ENCODE results near the gene VSTM2B.

DNA sequence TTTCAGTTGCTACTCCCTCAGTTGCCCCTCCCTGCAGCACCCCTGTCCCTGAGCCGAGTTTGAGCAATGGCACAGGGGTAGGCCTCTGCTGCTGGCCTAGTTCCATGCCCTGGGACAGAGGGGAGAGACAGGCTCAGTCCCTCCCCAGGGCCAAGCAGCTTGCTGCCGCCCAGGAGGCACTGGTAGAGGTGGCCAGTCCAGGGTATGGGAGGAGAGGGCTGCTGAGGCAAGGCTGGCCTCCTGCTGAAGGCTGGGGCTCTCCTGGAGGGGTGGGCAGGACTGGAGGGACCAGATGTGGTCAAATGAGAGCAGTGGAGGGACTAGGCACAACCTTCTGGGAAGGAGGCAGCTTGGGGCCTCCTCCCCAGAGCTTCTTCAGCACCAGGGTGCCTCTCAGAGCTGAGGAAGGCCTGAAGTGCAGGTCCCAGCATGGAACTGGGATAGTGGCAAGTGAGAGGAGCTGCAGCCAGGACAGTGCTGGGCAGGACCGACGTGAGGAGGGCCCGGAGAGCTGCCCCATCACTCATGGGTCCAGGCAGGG, 29.8 kb upstream of the VSTM2B start:
- TF ChIP-seq, protein P1, sequence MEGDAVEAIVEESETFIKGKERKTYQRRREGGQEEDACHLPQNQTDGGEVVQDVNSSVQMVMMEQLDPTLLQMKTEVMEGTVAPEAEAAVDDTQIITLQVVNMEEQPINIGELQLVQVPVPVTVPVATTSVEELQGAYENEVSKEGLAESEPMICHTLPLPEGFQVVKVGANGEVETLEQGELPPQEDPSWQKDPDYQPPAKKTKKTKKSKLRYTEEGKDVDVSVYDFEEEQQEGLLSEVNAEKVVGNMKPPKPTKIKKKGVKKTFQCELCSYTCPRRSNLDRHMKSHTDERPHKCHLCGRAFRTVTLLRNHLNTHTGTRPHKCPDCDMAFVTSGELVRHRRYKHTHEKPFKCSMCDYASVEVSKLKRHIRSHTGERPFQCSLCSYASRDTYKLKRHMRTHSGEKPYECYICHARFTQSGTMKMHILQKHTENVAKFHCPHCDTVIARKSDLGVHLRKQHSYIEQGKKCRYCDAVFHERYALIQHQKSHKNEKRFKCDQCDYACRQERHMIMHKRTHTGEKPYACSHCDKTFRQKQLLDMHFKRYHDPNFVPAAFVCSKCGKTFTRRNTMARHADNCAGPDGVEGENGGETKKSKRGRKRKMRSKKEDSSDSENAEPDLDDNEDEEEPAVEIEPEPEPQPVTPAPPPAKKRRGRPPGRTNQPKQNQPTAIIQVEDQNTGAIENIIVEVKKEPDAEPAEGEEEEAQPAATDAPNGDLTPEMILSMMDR (IDR thresholded peaks at IDR 0.05) = no peak
- TF ChIP-seq POLR2A (IDR thresholded peaks at IDR 0.05) = no peak
